SK-N-MC (cell line): ENCODE data around the gene ATG4B.

Experiments used
- DNase-seq: peaks from one replicate; pipeline ENCODE4 v3.0.0-alpha.2; 2011; ENCODE audit warnings: low read depth, low spot score
- H3K27ac ChIP-seq: fragments of 200-600 bp; sonication (generic); 2 replicates; pipeline ENCODE4 v1.5.1; 2016; ENCODE audit warnings: mixed run types
- H3K36me3 ChIP-seq: fragments of 200-600 bp; sonication (generic); 2 replicates; pipeline ENCODE4 v1.6.1; 2017; ENCODE audit warnings: antibody characterized with exemption, low read length, mixed read lengths; ENCODE audit not compliant: insufficient read depth
- H3K4me3 ChIP-seq: fragments of 200-600 bp; sonication (generic); 2 replicates; pipeline ENCODE4 v1.5.1; 2016
- H3K9ac ChIP-seq: fragments of 200-600 bp; sonication (generic); 2 replicates; pipeline ENCODE4 v1.8.0; 2017; ENCODE audit warnings: mixed run types, mixed read lengths; ENCODE audit not compliant: insufficient read length
- H3K9me3 ChIP-seq: fragments of 200-600 bp; sonication (generic); 2 replicates; pipeline ENCODE4 v1.6.1; 2017; ENCODE audit warnings: low read depth, mild to moderate bottlenecking, antibody characterized with exemption, low read length, moderate library complexity, mixed read lengths
- EZH2 ChIP-seq: fragments of 200-600 bp; sonication (generic); IDR thresholded peaks from one replicate; pipeline ENCODE4 v1.6.1; 2017; ENCODE audit warnings: antibody characterized with exemption
- FOXP2 ChIP-seq: optimal IDR thresholded peaks from 2 replicates; pipeline ENCODE3; 2011; ENCODE audit warnings: mild to moderate bottlenecking, moderate library complexity; ENCODE audit not compliant: insufficient read depth; ENCODE audit errors: extremely low read length, control extremely low read depth
- POLR2AphosphoS5 ChIP-seq: IDR thresholded peaks from 2 replicates; pipeline ENCODE4 v1.6.1; 2012; ENCODE audit warnings: mild to moderate bottlenecking, low read depth, low read length, borderline replicate concordance

The ATG4B gene

DNA sequence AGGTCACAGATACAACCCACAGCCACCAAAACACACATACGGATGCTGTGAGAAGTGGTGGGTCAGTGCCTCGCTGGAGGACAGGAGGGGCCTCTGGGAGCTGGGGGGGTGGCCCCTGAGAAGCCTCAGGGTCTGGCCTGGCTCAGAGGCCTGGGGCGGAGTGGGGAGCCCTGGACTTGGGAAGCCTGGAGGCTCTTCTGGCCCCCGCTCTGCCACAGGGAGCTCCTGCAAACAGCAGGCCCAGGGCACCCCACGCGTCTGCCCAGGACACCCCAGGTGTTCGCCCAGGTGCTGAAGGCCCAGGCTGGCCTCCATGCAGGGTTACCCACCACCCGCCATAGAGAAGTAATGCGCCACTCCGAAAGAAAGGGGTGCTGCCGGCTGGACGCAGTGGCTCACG is 26.4 kb upstream of the ATG4B start:
- TF ChIP-seq EZH2 (no peak), POLR2AphosphoS5 (no peak), FOXP2 (no peak)
- H3K9me3 ChIP-seq = no peaks in the 10 kb centered on the region
- DNase-seq = no peak
- H3K4me3 ChIP-seq = no peak overlapping the region
- H3K27ac ChIP-seq = peak overlapping the region; percentile 85
- H3K9ac ChIP-seq = no peak overlapping the region
- H3K36me3 ChIP-seq = peaks cover 9% of the 10 kb centered on the region

DNA sequence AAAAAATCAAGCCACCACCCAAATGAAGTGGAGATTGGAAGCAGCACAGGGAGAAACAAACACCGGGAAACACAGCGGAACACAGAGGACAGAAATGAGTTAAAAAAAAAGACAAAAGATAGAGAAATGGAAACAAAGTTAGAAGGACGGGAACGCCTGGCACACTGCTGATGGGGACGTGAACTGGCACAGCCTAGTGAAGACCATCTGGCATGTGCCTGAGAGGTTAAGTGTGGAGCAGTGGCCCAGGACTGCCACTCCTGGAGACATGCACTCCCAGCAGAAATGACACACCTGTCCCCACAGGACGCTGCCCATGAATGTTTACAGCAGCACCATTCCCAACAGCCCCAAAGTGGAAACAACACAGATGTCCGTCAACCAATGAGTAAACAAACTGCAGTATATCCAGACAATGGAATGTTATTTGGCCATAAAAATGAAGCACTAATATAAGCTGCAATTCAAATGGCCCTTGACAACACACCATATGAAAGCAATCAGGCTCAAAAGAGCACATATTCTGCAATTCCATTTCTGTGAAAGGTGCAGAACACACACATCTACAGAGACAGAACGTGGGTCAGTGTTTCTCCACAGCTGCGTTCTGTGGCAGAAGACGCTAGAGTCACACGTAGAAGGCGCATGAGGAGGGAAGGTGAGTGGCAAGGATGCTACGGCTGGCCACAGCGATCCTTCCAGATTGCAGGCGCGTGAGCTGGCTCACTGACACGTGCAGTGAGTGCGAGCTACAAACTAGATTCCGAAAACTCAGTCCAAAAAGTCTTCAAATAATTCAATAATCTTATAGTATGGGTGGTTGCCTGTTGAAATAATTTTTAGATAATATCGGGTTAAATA is 25.1 kb upstream of the ATG4B start:
- no peak for TF ChIP-seq EZH2
- TF ChIP-seq POLR2AphosphoS5 = no peak
- no peak for TF ChIP-seq FOXP2
- peak overlapping the region; percentile 44 for H3K27ac ChIP-seq
- peak overlapping the region; percentile 20 for H3K9ac ChIP-seq
- DNase-seq = no peak
- H3K9me3 ChIP-seq = no peaks in the 10 kb centered on the region
- no peak overlapping the region for H3K4me3 ChIP-seq
- peaks cover 6% of the 10 kb centered on the region for H3K36me3 ChIP-seq

DNA sequence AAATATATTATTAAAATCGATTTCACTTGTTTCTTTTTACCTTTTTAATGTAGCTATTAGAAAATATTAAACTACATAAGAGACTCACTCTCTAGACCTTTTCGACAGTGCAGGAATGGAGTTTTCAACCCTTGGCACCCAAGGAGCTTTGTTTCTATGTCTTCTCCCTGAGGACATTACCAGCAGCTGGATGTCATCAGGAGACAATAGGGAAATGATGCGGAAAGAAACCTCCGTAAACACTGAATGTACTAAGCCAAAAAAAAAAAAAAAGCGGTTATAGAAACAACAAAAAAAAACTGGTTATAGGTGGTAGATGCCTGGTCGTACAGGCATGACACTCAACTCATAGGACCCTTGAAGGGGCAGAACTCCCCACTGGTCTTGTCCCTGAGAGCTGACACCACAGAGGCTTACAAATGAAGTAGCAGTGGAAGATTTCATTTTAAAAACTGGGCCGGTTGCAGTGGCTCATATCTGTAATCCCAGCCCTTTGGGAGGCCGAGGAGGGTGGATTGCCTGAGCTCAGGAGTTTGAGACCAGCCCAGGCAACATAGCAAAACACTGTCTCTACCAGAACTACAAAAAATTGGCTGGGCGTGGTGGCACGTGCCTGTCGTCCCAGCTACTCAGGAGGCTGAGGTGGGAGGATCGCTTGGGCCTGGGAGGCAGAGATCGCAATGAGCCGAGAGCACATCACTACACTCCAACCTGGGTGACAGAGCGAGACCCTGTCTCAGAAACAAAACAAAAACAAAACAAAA is 24.3 kb upstream of the ATG4B start:
- Histone ChIP-seq H3K9me3 (no peaks in the 10 kb centered on the region), H3K9ac (peak overlapping the region; percentile 20), H3K36me3 (peaks cover 6% of the 10 kb centered on the region), H3K27ac (peak overlapping the region; percentile 44), H3K4me3 (peak overlapping the region; percentile 40; the same call in 1 of the 2 replicates)
- DNase-seq = no peak
- TF ChIP-seq FOXP2 (no peak), EZH2 (no peak), POLR2AphosphoS5 (no peak)

DNA sequence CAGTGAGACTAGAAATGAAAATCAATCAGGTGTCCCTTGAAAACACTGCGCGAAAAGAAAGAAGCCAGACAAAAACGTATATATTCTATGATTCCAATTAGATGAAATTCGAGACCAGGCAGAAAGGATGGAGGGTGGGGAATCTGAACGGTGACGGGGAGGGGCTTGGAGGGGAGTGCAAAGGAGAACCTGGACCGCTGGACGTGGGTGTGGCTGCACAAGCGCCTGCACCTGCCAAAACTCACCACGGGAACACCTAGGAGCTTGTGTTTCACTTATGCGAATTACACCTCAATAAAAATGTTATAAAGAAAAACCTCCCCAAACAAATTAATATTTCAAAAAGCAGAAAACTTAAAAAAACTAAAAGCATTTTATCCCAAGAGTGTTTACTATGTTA is 22.5 kb upstream of the ATG4B start:
- Histone ChIP-seq H3K9ac (no peak overlapping the region), H3K36me3 (no peaks in the 10 kb centered on the region), H3K4me3 (no peak overlapping the region), H3K9me3 (no peaks in the 10 kb centered on the region), H3K27ac (no peak overlapping the region)
- DNase-seq = no peak
- no peak for TF ChIP-seq FOXP2
- TF ChIP-seq POLR2AphosphoS5 = no peak
- TF ChIP-seq EZH2 = no peak

DNA sequence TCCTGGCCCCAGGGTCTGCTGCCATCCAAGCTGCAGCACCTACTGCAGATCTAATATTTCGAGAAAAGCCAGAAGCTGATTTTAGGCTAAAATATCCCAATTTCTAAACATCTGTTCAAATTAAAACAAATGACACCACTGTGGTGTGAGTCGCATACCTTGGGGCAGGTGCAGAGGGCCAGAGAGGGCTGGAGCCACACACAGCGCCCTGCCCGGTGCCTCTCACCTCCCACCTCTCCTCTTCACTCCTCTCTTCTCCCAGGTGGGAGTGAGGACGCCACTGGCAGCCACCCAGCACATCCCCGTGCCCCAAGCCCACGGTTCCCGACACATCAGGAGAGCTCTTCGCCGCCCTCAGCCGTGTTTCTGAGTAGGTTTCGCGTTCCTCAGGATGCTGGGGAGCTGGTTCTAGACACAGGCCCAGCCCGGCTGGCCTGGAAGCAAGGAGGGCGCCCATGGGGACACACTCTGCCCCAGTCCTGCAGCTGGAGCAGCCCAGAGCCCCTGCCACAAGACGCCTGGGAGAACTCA is 21.9 kb upstream of the ATG4B start:
- H3K9me3 ChIP-seq = no peaks in the 10 kb centered on the region
- TF ChIP-seq POLR2AphosphoS5 = no peak
- no peak for TF ChIP-seq EZH2
- TF ChIP-seq FOXP2 = no peak
- no peak overlapping the region for H3K4me3 ChIP-seq
- no peak overlapping the region for H3K9ac ChIP-seq
- H3K36me3 ChIP-seq = peaks cover 2% of the 10 kb centered on the region; the same call in 1 of the 2 replicates
- no peak overlapping the region for H3K27ac ChIP-seq
- no peak for DNase-seq

DNA sequence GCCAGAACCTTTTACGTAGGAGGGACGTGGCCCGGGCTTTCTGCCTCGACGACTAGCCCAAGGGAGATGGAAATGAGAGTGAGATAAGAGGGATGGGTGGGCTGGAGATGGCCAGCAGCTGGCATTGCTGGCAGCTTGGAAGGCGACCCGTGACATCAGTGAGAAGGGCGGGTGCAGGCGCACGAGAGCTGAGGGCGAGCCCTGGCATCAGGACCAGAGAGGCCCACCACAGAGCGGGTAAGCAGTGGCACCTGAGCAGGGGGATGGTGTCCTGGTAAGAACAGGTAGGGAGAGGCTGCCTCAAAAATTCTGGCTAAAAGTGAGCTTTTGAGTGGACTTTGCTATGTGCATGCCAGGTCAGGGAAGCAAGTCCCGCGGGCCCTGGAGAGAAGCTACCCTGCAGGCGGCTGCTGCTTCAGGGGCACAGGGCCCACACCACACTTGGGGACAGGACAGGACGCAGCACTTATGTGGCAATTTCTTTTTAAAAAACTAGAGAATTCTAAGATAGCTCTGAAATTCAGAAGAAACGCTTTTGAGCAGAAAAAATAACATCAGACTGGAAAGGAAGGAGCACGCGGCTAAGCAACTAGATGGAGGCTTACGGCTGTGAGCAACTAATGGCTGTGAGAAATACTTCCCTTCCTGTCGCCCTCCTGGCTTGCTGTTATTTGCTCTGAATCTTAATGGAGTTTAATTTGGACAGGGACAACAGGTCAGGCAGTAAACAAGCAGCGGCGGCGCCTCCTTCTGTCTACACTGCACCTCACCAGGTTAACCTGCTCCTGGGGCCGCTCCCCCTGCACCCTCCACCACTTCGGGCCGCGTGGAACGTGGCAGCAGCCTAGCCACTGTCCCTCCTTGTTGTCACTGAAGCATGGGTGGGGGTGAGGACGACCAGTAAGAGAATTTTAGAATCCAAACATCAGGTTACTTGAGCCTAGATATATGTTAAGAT is 21.0 kb upstream of the ATG4B start:
- H3K4me3 ChIP-seq = no peak overlapping the region
- H3K27ac ChIP-seq = no peak overlapping the region
- H3K9me3 ChIP-seq = no peaks in the 10 kb centered on the region
- TF ChIP-seq EZH2 = no peak
- no peak for TF ChIP-seq POLR2AphosphoS5
- TF ChIP-seq FOXP2 = no peak
- DNase-seq = no peak
- H3K9ac ChIP-seq = no peak overlapping the region
- H3K36me3 ChIP-seq = peaks cover 4% of the 10 kb centered on the region; the same call in 1 of the 2 replicates

DNA sequence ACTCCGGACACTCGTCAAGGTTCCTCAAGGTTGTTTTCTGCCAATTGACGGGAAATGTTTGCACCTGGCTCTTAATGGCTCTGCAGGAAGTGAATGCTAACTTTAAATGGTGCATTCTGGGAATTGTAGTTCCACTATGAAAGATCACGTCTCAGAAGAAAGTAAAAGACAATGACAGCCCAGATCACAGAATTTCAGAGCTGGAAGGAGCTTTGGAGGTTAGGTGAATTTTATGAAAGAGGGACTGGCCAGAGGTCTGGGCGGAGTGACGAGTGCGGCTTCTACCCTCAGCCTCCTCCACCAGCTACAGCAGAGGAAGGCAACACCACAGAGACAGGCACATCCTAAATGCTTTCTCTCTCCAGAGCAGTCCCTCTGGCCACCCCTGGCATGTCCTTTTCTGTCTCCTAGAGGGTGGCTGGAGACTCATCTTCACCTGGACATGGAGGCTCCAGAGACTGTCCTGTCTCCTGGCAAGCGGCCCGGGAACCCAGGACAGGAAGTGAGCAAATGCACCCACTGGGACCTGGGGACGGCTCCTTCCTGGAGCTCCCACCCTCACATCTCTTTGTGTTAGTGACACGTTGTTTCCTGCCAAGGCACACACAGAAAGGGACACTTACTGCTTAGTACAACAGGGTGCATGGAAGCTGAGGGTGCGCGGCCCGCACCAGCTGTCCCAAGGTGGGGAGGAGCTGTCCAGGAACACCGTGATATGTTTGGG is 19.9 kb upstream of the ATG4B start:
- Histone ChIP-seq H3K36me3 (peaks cover 4% of the 10 kb centered on the region; the same call in 1 of the 2 replicates), H3K9me3 (no peaks in the 10 kb centered on the region), H3K27ac (no peak overlapping the region), H3K9ac (no peak overlapping the region), H3K4me3 (no peak overlapping the region)
- DNase-seq = no peak
- TF ChIP-seq POLR2AphosphoS5 = no peak
- TF ChIP-seq FOXP2 = no peak
